Transverse colon (tissue), 4 donors: ENCODE data around the gene SYNGR1. TPM values are rescaled to one million over a fixed set of nuclear protein-coding genes. Genes with fewer than 3 reads are reported as not detected.

ENCODE experiments used
- DNase-seq: peaks from one replicate; pipeline ENCODE4 v3.0.0-alpha.2; 2019
- H3K27ac ChIP-seq, 4 donors: fragments of 200-600 bp; sonication (generic); 2 replicates each; pipeline ENCODE4 v1.5.1; 2016 to 2018; ENCODE audit warnings: inconsistent platforms in 4 of 4
- H3K27me3 ChIP-seq: fragments of 200-600 bp; sonication (generic); 2 replicates; pipeline ENCODE4 v1.5.1; 2017; ENCODE audit warnings: inconsistent platforms
- H3K36me3 ChIP-seq, 4 donors: fragments of 200-600 bp; sonication (generic); 2 replicates each; pipeline ENCODE4 v1.5.1; 2017 to 2019; ENCODE audit warnings: inconsistent platforms in 4 of 4
- H3K4me1 ChIP-seq, 4 donors: fragments of 200-600 bp; sonication (generic); 2 replicates each; pipeline ENCODE4 v1.5.1; 2017 to 2020; ENCODE audit warnings: inconsistent platforms in 4 of 4
- H3K4me3 ChIP-seq, 4 donors: fragments of 200-600 bp; sonication (generic); 1 replicate in 1 of 4; 2 replicates in 3 of 4; pipeline versions ENCODE4 v1.5.1 to v1.6.1; 2017 to 2019; ENCODE audit warnings: inconsistent platforms in 4 of 4
- H3K9me3 ChIP-seq, 2 donors: fragments of 200-600 bp; sonication (generic); 2 replicates each; pipeline ENCODE4 v1.5.1; 2017 to 2019; ENCODE audit warnings: inconsistent platforms in 2 of 2
- EP300 ChIP-seq: sonication (generic); formaldehyde crosslinking; IDR thresholded peaks from one replicate; pipeline ENCODE4 v1.6.1; 2017; ENCODE audit warnings: antibody characterized with exemption, low read depth
- POLR2A ChIP-seq: fragments of 450-650 bp; IDR thresholded peaks from one replicate; pipeline ENCODE4 v1.6.1; 2016; ENCODE audit warnings: antibody characterized with exemption, mild to moderate bottlenecking, moderate library complexity
- POLR2AphosphoS5 ChIP-seq, 3 donors: sonication (generic); formaldehyde crosslinking; IDR thresholded peaks; one replicate each; pipeline ENCODE4 v1.6.1; 2016; ENCODE audit warnings: antibody characterized with exemption in 3 of 3
- WGBS, 2 donors: methylation state at CpG; one replicate each; pipeline ENCODE4 v1.1.5; 2018; ENCODE audit warnings: low coverage in 1 of 2; 5-methylcytosine and 5-hydroxymethylcytosine counted together
- in situ Hi-C, 4 donors: fragments of 200-750 bp; cut with MboI; loops; one replicate each; pipeline versions ENCODE4 v1.15.0 to v1.15.1; 2017; ENCODE audit warnings: low sequenced_read_pairs in 3 of 4, low pct_ligation_motif_present in 1 of 4, low pct_unique_long_range_greater_than_20kb in 1 of 4
- intact Hi-C: fragments of 100-400 bp; cut with DNase I; formaldehyde crosslinking; loops from one replicate; pipeline ENCODE4 v1.15.1; 2023; ENCODE audit warnings: low total_unique reads
- total RNA-seq, 4 donors: library from RNA; depleted of rRNA; stranded (reverse); fragments of >200 nt; gene quantifications; one replicate each; pipeline ENCODE4 v1.1.0, GENCODE V29; 2016
- TF ChIP-seq, protein P1 (sequence below), 5 experiments: fragments of 200-600 bp in 3 of 5; fragments of 450-650 bp in 2 of 5; sonication (generic) in 3 of 5; IDR thresholded peaks; 1 replicate in 2 of 5; 2 replicates in 3 of 5; pipeline ENCODE4 v1.5.1; 2016 to 2017; ENCODE audit warnings: antibody characterized with exemption in 5 of 5, inconsistent platforms in 3 of 5, mild to moderate bottlenecking in 2 of 5, moderate library complexity in 1 of 5

The SYNGR1 gene
- total RNA-seq, 4 donors from 2014 or later = 6.7 to 10.5 (median 8.0) TPM

DNA sequence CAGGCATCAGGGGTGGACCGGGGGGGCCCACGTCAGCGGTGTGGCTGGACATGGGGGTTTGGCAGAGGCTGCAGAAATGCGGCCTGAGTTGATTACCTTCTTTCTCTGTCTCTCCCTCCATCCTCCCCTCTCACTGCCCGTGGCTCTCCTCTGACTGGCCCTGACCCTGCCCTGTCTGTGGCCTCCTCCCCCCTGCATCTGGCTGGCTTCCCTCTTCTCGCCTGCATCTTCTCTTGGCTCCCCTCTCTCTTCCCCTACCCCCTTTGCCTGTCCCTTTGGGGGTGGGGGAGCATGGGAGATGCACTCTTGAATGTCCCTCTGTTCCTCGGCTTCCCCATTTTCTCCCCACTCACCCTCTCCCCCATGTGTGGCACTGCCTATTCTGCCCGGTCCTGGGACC lies 25.9 kb downstream of the SYNGR1 start:
- Histone ChIP-seq H3K4me3 (no peak overlapping the region), H3K27me3 (no peaks in the 10 kb centered on the region), H3K36me3 (no peaks in the 10 kb centered on the region), H3K9me3 (no peaks in the 10 kb centered on the region), H3K4me1 (no peaks in the 10 kb centered on the region), H3K27ac (no peak overlapping the region)
- WGBS, 2 donors = 62 to 77% methylated on average over 2 to 8 of the region's 8 CpGs
- intact Hi-C loops = no loop called here
- DNase-seq = no peak
- TF ChIP-seq EP300 = no peak
- in situ Hi-C loops = no loop called here

DNA sequence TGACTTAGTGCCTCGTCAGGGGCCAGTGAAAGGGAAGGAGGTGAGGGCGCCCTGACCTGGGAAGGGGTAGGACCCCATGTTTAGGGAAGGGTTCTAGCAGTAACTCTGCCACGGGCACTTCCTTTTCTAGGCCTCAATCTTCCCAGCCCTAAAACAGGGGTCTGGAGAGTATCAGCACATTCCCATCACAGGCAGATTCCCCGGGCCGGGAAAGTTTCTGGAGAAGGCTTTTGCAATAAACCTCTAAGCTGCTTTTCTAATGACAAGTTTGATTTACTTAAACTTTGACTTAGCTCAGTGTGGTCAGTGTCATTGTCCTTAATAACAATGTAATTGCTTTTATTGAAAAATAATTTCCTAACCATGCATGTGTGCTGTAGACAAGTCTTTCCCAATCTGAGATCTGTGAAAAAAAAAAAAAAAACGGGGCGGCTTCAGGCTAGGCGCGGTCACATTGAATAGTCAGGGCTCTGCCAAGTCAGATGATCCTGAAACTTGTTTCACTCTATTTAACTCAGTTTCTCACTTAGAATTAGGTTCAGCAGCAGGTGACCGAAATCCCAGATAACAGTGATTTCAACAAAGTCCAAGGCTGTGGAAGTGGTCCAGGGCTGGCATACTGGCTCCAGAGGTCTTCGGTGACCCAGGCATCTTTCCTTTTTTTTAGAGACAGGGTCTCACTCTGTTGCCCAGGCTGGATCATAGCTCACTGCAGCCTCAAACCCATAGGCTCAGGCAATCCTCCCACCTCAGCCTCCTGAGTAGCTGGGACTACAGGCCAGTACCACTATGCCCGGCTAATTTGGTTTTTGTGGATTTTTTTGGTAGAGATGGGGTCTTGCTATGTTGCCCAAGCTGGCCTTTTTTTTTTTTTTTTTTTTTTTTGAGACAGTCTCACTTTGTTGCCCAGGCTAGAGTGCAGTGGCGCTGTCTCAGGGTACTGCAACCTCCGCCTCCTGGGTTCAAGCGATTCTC lies 30.3 kb downstream of the SYNGR1 start:
- H3K27me3 ChIP-seq = peaks cover 8% of the 10 kb centered on the region
- no peaks in the 10 kb centered on the region for H3K9me3 ChIP-seq
- DNase-seq = no peak
- intact Hi-C loops (no loop called here), in situ Hi-C loops (no loop called here)
- no peaks in the 10 kb centered on the region for H3K4me1 ChIP-seq
- H3K36me3 ChIP-seq = no peaks in the 10 kb centered on the region
- no peak overlapping the region for H3K27ac ChIP-seq
- TF ChIP-seq POLR2AphosphoS5 (IDR thresholded peaks at IDR 0.05) = no peak
- no peak for TF ChIP-seq POLR2A
- no peak for TF ChIP-seq EP300
- TF ChIP-seq, protein P1, sequence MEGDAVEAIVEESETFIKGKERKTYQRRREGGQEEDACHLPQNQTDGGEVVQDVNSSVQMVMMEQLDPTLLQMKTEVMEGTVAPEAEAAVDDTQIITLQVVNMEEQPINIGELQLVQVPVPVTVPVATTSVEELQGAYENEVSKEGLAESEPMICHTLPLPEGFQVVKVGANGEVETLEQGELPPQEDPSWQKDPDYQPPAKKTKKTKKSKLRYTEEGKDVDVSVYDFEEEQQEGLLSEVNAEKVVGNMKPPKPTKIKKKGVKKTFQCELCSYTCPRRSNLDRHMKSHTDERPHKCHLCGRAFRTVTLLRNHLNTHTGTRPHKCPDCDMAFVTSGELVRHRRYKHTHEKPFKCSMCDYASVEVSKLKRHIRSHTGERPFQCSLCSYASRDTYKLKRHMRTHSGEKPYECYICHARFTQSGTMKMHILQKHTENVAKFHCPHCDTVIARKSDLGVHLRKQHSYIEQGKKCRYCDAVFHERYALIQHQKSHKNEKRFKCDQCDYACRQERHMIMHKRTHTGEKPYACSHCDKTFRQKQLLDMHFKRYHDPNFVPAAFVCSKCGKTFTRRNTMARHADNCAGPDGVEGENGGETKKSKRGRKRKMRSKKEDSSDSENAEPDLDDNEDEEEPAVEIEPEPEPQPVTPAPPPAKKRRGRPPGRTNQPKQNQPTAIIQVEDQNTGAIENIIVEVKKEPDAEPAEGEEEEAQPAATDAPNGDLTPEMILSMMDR (IDR thresholded peaks at IDR 0.05) = no peak
- no peak overlapping the region for H3K4me3 ChIP-seq
- WGBS, 2 donors = 66 to 81% methylated on average over 7 to 15 of the region's 15 CpGs

DNA sequence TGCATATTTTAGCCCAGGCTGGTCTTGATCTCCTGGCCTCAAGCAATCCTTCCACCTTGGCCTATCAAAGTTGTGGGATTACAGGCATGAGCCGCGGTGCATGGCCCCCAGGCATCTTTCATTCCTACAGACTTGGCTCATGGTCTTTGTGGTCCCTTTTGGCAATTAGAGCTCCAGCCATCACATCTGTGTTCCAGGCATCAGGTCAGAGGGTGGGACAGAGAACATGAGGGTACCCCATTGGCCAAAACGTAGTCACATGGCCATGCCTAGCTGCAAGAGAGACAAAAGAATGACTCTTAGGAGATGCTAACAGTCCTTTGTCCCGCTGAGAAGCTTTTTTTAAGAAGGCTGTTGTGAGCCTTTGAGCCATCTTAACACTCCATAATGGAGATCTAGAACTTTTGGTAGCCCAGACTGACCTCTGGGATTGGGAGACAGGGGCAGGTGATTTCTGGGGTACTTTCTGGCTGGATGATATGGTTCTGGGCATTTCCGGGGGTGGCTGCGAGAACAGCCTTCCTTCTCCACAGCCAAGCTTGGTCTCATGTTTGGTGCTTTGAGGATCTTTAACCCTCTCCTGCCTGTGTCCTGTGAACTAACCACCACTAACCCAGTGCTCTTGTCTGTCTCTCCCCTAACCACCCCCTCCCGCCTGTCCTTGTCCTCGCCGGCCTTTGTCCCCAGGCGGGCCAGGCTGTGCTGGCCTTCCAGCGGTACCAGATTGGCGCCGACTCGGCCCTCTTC lies 31.4 kb downstream of the SYNGR1 start:
- Histone ChIP-seq H3K27ac (no peak overlapping the region), H3K9me3 (no peaks in the 10 kb centered on the region), H3K4me1 (no peaks in the 10 kb centered on the region), H3K4me3 (no peak overlapping the region), H3K27me3 (peaks cover 11% of the 10 kb centered on the region), H3K36me3 (no peaks in the 10 kb centered on the region)
- TF ChIP-seq POLR2A (no peak), EP300 (no peak), POLR2AphosphoS5 (IDR thresholded peaks at IDR 0.05) (no peak)
- TF ChIP-seq, protein P1 (IDR thresholded peaks at IDR 0.05) = no peak
- intact Hi-C loops = no loop called here
- in situ Hi-C loops = no loop called here
- WGBS, 2 donors = 87% methylated on average over 14 of the region's 14 CpGs; no CpG with 5 or more reads in 1 of the 2 donors
- DNase-seq = no peak

DNA sequence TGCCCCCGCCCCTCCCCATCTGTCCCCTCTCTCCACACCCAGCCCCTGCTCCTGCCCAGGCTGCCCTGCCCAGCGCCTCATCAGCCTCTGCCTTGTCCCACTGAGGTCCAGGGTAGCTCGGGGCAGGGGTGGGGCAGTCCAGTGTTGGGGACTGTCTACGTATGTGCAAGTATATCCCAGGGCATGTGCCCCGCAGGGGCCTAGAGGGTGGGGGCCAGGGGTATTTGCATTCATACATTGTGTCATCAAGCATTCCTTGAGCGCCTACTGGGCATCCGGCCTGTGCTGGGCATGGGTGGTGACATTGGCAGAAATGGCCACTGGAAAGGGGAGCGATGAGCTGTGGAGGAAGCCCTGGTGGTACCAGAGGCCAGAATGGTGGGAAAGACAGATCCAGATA lies 32.1 kb downstream of the SYNGR1 start:
- intact Hi-C loops = no loop called here
- 80 to 94% methylated on average over 1 to 5 of the region's 8 CpGs for WGBS, 2 donors
- Histone ChIP-seq H3K27ac (no peak overlapping the region), H3K4me3 (no peak overlapping the region), H3K27me3 (peaks cover 11% of the 10 kb centered on the region), H3K9me3 (no peaks in the 10 kb centered on the region), H3K36me3 (no peaks in the 10 kb centered on the region), H3K4me1 (no peaks in the 10 kb centered on the region)
- in situ Hi-C loops = no loop called here
- DNase-seq = no peak
- TF ChIP-seq POLR2AphosphoS5 (IDR thresholded peaks at IDR 0.05) (no peak), POLR2A (no peak), EP300 (no peak)
- TF ChIP-seq, protein P1 (IDR thresholded peaks at IDR 0.05) = no peak
